GM18508 (cell line): ENCODE measurements around the gene EXOSC7.
A peak's percentile ranks its signal among the peaks of the same experiment; 100 is the strongest.
"Not testable (repeated sequence)": the region's sequence is repeated elsewhere in the genome, so short reads cannot be mapped to it uniquely, and the experiment has no call there.

Experiments
- ATAC-seq: cut with Tn5 transposase; IDR thresholded peaks from one replicate; pipeline ENCODE4 v1.9.1; 2021; ENCODE audit warnings: moderate number of reproducible peaks; ENCODE audit not compliant: insufficient read depth, unreplicated experiment

The EXOSC7 gene

DNA sequence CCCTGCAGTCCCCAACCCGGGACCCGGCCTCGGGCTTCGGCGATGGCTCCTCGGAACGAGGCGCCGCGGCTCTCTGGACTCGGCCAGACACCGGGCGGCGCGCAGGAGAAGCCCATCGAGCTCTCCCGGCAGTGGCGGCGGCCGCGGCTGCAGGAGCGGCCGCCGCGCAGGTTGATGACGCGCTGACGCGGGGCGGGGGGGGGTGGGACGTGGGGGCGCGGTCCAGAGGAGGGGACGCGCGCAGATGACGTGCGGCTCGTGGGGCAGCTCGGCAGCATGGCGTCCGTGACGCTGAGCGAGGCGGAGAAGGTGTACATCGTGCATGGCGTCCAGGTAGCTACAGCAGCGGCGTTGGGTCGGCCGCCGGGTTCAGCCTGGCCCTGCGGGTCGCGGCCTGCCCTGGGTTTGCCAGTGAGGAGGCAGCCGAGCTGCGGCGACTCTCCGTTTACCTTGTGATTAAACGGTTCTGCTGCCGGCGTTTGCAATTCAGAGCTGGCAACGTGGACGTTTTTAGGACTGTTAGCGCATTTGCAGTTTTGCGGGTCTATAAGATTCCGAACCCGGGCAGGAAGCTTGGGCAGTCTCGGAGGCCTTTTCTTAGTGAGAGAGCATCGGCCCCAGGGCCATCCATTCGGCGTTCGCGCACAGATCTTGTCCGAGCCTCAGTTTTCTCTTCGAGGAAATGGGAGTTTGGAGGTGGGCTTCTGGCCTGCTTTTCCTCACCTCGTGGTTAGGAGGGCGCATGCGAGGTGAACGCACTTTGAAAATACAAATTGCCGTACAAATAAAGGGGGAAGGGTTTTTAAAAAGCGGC, at the start of gene EXOSC7, which contains the start of gene ZDHHC3:
Gene EXOSC7 (plus strand): TSS at position 243 of the 814 bp plus-strand sequence. CDS start 34 bp downstream, at position 277.
Gene ZDHHC3 (minus strand): TSS at position 173 of the 814 bp plus-strand sequence. CDS start 16,738 bp downstream, outside the sequence.
- ATAC-seq, result peak; percentile 41

DNA sequence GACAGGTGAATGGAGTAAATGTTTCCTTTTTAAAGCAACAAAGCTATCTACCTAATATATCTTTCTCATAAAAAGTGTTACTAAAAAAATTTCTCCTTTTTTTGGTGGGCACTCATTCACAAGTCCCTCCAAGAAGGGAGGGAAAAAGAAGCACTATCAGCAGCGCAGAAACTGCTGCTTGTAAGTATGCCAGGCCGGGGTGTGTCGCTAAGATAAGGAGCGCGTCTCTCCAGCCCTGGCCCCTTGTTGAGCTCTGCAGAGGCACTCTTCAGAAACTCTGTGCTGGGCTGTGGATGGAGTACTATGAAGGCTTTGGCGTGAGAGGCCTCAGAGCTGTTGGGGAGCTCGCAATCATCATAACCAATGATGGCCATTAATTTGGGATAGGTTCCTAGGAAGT, 49.1 kb upstream of the EXOSC7 start:
- no peak for ATAC-seq

DNA sequence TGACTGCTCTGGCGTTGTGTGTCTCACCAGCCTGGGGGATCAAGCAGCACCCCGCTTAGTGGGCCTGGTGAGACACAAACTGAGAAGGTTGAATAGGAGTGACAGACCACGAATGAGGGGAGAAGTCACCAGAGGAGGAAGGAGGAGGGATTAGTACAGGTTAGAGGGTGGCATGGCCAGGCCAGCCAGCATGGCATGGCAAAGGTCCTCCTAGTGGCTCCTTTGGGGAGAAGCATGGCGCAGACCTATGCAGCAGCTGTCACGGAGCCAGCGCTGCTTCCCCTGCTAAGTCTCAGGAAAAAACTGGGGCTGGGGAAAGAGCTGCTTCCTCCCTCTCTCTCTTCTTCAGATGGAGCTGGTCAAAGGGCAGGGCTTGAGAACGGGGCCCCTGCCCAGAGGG, 48.7 kb upstream of the EXOSC7 start:
- no peak for ATAC-seq

DNA sequence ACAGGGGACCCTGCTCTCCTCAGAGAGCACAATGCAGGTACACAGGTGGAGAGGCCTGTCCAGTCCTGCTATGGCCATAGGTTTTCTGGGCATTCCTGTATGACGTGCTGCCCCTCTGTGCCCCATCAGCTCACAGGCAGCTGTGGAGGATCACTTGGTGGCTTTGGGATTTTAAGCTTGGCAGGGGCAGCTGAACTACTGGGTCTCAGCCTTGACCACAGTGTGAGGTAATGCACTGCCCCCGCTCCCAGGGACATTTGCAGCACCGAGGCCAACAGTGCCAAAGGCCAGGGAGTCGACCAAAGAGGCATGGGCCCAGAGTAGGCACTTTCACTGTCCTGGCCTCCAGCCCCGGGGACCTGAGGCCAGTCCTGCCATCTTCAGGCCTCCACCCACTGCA, 46.3 kb upstream of the EXOSC7 start:
- no peak for ATAC-seq

DNA sequence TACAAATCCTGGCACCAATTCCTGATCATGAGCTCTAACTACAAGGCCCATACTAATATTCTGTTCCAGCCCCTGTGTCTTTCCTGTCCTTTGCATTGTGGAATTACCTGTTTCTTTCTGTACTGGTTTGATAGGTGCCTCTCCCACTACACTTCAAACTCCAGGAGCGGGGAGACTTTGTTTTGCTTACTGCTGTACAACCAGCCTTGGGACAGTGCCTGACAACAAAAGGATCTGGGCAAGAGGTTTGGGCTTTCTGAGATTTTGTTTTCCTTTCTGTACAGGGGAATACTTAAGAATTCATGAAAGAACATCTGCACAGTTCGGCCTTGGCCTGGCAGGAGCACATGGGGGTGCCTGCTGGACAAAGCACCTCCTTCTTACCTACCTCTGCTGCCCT, 45.1 kb upstream of the EXOSC7 start:
- ATAC-seq, result no peak

DNA sequence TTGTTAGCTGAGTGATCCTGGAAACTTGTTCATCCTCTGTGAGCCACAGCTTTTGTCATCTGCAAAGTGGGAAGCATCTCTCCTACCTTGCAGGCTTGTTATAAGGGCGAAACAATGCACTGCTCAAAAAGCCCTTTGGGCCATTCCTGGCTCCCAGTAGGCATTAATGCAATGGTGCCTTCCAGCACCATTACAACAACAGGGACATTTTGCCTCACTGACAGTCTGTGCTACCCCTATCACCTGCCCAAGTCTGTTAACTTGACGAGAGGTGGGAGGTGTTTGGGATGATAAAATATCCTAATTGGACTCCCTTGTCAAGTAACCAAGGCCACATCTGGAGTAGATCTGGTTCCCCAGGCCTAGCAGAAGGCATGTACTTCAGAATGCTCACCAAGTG, 44.3 kb upstream of the EXOSC7 start:
- no peak for ATAC-seq

DNA sequence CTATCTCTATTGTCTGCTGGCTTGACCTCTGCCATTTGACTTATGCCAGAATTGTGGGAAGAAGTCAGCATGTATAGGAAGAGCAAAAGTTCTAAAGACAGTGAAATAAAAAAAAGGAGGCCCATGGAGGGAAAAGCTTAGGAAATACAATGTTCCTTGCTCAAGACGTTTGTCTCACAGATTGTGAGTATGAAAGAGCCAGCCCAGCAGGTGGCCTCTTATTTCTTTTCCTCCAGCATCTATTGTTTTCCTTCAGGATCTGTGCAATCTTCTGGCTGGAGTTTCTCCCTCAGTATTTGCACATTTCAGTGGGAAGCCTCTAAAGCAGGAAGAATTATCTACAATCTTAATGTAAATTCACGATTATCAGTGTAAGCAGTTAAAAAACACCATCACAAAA, 43.8 kb upstream of the EXOSC7 start:
- no peak for ATAC-seq

DNA sequence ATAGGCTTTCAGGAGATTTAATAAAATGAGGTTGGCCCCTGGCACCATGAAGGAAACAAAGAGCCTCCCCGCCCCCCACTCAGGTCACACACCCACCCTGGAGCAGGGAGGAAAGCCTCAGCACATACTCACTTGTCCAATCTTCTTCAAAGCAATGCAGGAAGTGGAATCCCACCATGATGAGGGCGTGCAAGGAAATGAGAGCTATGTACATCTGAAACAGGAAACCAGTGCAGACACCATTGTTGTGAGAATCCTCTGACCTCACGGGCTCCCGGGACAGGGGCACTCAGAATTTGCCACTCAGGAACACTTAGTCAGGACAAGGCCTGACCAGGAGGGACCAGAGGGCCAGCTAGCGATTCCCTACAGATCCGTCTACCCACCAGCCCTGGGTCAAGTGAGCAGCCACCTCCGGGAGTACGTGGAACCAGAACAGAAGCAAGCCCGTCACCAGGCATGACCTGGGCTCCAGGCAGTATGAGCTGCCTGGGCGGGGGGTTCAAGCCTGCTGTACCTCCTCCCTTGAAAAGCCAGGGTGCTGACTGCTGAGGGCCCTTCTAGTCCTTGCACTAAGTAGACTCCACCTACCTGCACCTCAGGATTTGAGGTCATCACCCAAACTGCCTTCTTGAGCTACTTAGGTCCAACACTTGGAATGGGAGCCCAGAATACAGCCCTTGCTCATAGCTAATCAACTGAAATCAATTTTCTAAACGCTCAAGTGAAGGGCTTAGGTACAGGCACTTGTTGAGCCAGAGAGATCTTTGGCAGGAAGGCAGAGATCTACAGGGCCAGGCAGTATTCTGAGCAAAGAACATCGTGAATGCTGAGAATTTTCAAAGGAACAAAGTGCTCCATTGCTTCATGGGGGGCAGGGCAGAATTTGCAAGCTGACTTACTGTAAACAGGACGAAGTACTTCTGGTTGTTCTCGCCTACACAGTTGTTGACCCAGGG, 42.8 kb upstream of the EXOSC7 start:
- no peak for ATAC-seq

DNA sequence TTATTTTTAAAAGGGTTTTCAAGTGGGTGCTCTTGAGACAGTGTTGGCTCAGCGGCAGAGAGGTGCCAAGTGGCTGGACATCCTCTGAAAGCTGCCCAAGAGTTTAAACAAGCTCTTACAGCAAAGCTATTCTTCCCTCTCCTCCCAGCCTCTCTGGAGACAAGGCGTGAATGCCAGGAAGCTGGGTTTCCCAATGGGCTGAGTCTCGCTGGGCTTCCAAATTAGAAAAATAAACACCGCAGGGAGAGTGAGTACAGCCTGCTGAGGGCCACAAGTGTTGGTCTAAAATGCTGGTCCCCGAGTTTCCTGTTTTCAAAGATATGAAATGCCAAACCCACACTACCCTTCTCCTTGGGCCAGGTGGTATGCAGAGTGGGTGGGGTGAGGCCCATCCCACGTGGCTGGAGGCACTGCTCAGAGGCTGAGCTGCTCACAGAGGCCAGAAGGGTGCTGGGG, 36.4 kb upstream of the EXOSC7 start:
- no peak for ATAC-seq

DNA sequence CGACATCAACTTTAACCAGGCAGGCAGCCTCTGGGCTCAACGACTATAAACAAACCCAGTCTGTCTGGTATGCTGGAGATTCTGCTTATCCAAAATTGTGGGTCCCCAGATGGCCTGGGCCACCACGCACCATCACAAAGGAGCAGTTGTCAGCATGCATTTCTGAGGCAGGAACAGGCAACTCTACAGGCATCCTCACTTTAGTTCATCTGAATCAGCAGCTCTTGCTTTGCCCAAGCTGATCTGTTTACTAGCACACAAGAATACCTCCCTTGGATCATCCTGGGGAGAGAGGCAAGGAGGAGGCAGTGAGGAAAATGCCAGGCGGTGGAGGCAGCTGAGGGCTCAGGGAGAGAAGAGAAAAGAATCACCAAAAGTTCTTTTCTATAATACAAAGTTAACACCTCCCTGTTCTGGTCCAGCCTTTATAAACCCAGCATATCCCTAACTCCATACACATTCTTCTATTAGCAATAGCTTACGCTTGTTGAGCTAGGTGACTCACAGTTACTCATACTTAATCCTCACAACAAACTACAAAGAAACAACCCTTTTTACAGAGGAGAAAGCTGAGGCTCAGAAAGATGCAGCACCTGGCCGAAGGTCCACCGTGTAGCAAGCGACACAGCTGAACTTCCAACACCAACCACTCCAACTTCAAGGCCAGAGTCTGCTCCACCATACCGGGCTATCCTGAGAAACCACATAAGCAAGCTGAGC, 33.7 kb upstream of the EXOSC7 start:
- no peak for ATAC-seq

DNA sequence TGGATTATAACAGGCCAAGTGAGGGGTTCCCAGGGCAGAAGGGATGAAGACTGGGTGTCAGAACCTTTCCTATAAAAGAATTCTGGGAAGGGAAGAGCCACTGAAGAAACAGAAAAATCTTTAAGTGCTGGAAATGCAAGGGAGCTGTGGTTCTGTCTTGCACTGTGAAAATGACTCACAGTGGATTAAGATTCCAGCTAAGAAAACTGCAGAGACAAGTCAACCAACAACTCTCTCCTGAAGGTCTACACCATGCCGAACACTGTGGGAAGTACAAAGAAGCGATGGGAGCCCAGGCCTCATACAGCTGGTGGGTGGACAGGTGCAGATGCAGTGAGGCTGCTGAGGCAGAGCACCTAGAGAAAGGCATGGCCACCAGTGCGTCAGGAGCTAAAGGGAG, 27.8 kb upstream of the EXOSC7 start:
- ATAC-seq, result no peak

DNA sequence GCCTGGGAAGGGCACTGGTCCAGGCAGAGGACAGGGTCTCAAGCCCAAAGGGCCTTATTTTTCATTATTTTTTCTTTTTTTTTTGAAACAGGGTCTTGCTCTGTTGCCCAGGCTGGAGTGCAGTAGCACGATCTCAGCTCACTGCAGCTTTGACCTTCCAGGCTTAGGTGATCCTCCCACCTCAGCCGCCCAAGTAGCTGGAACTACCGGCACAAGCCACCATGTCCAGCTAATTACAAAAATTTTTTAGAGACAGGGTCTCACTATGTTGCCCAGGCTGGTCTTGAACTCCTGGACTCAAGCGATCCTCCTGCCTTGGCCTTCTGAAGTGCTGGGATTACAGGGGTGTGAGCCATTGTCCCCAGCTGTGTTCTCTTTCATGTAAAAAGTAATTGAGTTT, 26.3 kb upstream of the EXOSC7 start:
- not testable (repeated sequence) for ATAC-seq

DNA sequence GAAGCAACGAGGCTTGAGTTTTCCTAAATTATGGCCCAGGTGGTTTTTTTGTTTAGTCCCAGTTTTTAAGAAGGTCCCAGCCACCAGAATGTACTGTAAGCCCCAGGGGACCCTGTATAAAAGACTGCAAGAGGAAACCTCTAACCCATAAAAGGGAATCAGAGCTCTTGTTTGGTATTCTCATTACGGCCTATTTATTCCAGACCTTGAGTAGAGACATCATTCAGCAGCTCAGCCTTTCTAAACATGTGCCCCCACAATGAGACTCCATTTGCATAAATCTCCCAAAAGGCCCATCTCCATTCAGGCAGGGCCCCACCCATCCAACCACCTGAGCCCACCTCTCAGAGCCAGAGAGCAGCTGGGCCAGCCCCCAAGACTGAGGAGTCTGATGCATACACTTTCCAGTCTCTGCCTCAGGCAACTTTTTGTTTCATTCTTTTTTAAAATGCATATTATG, 25.7 kb upstream of the EXOSC7 start:
- ATAC-seq, result no peak

DNA sequence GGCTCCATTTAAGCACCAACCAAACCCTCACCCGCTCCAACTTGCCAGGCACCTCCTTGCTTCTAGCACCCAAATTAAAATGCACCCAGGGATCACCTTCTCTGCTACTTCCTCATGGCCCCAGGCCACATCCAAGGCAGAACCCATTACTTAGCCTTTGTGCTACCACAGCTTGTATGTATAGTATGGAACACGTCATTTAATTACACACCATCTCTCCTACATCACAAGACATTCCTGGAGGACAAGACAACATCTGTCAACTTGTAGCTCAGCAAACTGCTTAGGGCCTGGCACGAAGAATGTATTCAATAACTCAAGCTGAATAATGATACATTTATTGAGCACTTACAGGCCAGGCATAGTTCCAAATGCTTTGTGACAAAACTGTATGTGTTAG, 23.4 kb upstream of the EXOSC7 start:
- ATAC-seq, result no peak

DNA sequence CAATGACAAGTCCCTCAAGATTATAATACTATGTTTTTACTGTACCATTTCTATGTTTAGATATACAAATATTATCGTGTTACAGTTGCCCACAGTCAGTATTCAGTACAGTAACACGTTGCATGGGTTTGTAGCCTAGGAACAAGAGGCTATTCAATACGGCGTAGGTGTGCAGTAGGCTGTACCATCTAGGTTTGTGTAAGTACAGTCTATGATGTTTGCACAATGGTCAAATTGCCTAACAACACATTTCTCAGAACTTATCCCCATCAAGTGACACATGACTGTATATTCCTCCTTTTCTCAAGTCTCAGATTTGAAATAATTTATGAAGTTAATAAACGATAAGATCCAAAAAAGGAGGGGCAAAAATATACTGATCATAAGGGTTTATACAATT, 21.7 kb upstream of the EXOSC7 start:
- ATAC-seq, result no peak

DNA sequence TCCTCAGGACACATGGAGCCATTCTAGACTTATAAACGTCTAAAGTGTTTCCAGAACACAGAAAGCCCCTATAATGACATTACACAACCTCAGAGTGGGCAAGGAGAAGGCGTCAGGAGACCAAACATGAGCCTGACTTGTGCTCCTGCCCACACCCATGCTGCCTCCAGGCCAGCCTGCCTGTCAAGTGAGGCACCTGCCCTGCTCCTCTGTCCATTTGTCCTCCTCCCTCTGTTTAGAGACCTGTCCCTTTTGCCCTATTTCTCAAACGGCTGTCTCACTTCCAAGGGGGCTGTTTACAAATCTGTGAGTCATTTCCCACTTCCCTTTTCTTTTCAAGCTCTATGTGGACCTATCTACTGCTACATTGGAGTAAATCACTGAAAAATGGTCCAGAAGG, 21.1 kb upstream of the EXOSC7 start:
- ATAC-seq, result no peak

DNA sequence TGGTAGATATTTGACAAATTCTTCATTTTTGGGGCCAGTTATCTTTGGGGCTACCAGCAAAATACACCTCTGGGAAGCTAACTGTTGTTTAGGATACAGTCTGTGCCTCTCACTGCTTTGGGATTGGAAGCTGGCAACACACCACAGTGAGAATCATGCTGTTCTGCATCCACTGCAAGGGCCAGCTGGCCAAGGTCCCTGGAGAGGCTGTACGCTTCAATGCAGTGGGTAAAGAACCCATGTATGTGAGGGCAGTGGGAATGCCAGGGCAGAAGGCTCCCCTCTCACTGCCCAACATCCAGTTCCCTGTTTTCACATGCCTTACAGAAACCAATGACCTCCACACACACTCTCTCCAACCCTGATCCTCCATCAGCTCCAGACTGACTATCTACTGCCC, 20.1 kb upstream of the EXOSC7 start:
- ATAC-seq, result no peak

DNA sequence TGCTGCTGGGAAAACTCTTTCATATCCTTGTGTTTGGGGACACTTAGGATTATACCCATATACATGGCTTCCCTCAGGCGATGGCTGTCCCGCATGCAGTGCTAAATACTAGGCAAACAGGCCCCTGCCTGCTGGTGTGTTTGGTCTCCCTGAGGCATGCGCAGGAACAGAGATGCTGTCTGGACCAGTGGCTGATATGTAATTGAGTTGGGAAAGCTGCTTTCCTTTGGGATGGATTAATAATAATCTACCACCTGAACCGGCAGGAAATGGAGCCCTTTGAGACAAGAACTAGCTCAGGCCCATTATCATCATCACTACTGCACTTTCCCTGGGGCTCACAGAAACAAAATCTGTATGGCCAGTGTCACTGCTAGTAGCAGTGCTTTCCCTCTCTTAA, 18.1 kb upstream of the EXOSC7 start:
- no peak for ATAC-seq

DNA sequence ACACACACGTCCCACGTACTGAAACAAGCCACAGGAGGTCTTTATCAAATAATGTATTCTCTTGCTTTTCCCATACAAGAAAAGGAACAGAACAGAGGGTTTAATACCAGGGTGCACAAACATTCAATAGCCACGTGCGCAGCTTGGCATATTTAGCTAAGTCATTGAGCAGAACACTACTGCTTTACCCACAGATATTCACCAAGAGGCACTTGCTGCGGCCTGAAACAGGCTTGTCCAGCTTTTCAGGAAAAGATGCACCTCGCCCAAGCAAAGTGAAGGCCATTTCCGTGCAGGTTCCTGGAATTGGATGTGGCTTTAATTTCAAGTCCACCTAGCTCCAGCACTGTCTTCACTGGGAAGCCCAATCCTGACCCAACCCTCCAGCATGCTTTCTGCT, 17.7 kb upstream of the EXOSC7 start:
- ATAC-seq, result no peak

DNA sequence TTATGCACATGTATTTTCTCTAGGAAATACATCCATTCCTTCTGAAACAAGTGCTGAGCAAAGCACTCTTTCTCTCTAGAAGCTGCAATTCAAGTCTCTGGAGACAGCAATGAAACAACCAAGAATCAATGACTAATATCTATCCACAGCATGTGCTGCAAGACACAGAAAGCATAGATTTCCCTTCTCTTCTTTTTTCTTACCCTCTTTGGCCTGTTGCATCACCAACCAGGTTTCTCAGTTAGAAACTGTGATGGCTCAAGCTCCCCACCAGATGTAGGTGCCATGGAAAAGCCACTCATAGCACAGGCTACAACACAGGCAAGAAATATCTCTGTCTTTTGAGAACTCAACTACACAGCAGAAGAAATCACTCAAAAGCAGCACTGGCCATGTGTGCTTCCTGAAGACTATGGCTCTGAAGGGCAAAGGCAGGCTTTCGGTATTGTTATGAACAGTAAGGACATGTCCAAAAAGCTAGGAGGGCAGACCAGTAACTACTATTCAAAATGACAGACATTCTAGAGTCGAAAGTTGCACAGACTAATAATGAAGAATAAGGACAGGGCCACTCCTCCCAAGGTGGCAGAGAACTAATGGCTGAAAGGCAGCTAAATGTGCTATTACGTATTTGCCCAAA, 15.5 kb upstream of the EXOSC7 start:
- no peak for ATAC-seq
